ENCODE results near the gene HS6ST1.

The HS6ST1 gene

DNA sequence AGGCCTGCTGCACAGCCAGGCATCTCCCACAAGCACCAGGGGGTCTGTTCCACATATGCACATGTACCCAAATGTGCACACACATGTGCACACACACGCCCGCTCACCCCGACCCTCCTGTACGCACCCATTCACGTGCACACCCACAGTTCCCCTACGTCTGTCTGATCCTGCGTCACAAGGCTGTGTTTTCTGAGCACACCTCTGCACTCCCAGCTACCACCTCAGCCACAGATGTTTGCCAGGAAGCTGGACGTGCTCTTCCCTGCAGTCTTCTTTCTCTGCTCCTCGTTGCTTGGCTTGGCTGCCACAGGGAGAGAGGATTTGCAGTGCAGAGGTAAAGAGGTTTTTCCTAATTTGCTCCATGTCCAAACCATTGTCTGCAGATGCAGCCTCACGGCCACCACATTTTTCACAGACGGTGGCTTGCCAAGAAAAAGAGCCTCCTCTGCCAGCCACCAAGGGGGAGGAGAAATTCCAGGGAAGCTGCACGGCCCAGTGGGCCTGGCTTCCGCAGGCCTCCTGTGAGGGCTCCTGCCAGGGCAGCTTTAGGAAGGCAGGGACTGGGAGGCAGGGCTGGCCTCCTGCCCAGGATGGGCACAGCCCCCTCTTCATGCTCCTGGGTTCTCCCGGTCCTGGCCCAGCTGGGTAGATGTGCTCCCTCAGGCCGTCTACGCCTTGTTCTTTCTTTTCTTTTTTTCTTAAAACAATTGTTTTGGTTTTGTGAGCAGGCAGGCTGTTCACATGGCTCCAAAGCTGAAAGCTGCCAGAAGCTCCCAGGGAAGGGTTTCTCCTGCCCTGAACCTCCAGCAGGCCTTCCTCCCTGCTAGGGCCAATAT lies 29.3 kb upstream of the HS6ST1 start:
- TF ChIP-seq ZNF70 (CRISPR knock-in tag; IDR thresholded peaks at IDR 0.05): peak; percentile 72
- TF ChIP-seq, protein P1, sequence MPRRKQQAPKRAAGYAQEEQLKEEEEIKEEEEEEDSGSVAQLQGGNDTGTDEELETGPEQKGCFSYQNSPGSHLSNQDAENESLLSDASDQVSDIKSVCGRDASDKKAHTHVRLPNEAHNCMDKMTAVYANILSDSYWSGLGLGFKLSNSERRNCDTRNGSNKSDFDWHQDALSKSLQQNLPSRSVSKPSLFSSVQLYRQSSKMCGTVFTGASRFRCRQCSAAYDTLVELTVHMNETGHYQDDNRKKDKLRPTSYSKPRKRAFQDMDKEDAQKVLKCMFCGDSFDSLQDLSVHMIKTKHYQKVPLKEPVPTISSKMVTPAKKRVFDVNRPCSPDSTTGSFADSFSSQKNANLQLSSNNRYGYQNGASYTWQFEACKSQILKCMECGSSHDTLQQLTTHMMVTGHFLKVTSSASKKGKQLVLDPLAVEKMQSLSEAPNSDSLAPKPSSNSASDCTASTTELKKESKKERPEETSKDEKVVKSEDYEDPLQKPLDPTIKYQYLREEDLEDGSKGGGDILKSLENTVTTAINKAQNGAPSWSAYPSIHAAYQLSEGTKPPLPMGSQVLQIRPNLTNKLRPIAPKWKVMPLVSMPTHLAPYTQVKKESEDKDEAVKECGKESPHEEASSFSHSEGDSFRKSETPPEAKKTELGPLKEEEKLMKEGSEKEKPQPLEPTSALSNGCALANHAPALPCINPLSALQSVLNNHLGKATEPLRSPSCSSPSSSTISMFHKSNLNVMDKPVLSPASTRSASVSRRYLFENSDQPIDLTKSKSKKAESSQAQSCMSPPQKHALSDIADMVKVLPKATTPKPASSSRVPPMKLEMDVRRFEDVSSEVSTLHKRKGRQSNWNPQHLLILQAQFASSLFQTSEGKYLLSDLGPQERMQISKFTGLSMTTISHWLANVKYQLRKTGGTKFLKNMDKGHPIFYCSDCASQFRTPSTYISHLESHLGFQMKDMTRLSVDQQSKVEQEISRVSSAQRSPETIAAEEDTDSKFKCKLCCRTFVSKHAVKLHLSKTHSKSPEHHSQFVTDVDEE (CRISPR knock-in tag; IDR thresholded peaks at IDR 0.05): peak; percentile 26; the same call in 1 of the 2 replicates
- TF ChIP-seq ESRRG (CRISPR knock-in tag; IDR thresholded peaks at IDR 0.05): no peak
- ATAC-seq: peak; percentile 93

DNA sequence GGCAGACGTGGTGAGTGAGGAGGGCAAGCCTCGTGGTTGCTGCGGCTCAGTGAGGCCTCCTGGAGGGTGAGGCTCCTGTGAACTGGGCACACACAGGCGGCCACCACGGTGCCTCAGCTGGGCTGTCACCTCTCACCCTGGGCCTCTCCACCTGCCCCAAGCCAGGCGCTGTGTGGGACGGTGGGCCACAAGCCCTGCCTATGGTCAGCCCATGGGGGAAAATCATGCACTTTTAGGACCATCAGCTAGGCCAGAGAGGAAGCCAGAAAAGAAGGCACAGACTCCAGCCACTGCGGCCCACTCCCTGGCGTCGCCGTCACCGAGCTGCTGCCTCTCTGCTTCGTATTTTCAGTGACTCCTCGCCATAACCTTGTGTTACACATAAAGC lies 28.5 kb upstream of the HS6ST1 start:
- no peak for ATAC-seq
- no peak for TF ChIP-seq CSRNP3 (CRISPR knock-in tag; IDR thresholded peaks at IDR 0.05)
- no peak for TF ChIP-seq OSR1 (CRISPR knock-in tag; IDR thresholded peaks at IDR 0.05)
- no peak for TF ChIP-seq CSDC2 (CRISPR knock-in tag; IDR thresholded peaks at IDR 0.05)
- TF ChIP-seq TCF4 (CRISPR knock-in tag; IDR thresholded peaks at IDR 0.05; ENCODE audit: borderline replicate concordance): no peak
- no peak for TF ChIP-seq ZNF8 (CRISPR knock-in tag; IDR thresholded peaks at IDR 0.05)
- no peak for TF ChIP-seq ISL1 (CRISPR knock-in tag; IDR thresholded peaks at IDR 0.05)

GRCh38 chr2:128346291-128347170 lies 27.9 kb upstream of the HS6ST1 start:
- no peak for ATAC-seq
- no peak for TF ChIP-seq ZNF70 (CRISPR knock-in tag; IDR thresholded peaks at IDR 0.05)
- TF ChIP-seq, protein P2, sequence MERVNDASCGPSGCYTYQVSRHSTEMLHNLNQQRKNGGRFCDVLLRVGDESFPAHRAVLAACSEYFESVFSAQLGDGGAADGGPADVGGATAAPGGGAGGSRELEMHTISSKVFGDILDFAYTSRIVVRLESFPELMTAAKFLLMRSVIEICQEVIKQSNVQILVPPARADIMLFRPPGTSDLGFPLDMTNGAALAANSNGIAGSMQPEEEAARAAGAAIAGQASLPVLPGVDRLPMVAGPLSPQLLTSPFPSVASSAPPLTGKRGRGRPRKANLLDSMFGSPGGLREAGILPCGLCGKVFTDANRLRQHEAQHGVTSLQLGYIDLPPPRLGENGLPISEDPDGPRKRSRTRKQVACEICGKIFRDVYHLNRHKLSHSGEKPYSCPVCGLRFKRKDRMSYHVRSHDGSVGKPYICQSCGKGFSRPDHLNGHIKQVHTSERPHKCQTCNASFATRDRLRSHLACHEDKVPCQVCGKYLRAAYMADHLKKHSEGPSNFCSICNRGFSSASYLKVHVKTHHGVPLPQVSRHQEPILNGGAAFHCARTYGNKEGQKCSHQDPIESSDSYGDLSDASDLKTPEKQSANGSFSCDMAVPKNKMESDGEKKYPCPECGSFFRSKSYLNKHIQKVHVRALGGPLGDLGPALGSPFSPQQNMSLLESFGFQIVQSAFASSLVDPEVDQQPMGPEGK (CRISPR knock-in tag; IDR thresholded peaks at IDR 0.05; ENCODE audit: borderline replicate concordance): no peak
- no peak for TF ChIP-seq ARNTL (CRISPR knock-in tag; IDR thresholded peaks at IDR 0.05; ENCODE audit: borderline replicate concordance, low read depth)
- TF ChIP-seq SNAI2 (CRISPR knock-in tag; IDR thresholded peaks at IDR 0.05): no peak
- no peak for TF ChIP-seq ISL1 (CRISPR knock-in tag; IDR thresholded peaks at IDR 0.05)
- no peak for TF ChIP-seq ZNF565 (CRISPR knock-in tag; conservative IDR thresholded peaks at IDR 0.05; ENCODE audit: low read depth)
- no peak for TF ChIP-seq ESRRG (CRISPR knock-in tag; IDR thresholded peaks at IDR 0.05)
- no peak for TF ChIP-seq ZNF8 (CRISPR knock-in tag; IDR thresholded peaks at IDR 0.05)
- no peak for TF ChIP-seq BACH2 (CRISPR knock-in tag; IDR thresholded peaks at IDR 0.05; ENCODE audit: borderline replicate concordance)
- TF ChIP-seq RARB (CRISPR knock-in tag; IDR thresholded peaks at IDR 0.05): no peak
- TF ChIP-seq ZFP3 (CRISPR knock-in tag; IDR thresholded peaks at IDR 0.05): no peak
- no peak for TF ChIP-seq CSRNP3 (CRISPR knock-in tag; IDR thresholded peaks at IDR 0.05)
- TF ChIP-seq ZFP30 (CRISPR knock-in tag; IDR thresholded peaks at IDR 0.05): no peak
- TF ChIP-seq OSR1 (CRISPR knock-in tag; IDR thresholded peaks at IDR 0.05): no peak
- no peak for TF ChIP-seq PPARA (CRISPR knock-in tag; IDR thresholded peaks at IDR 0.05; ENCODE audit: borderline replicate concordance)
- no peak for TF ChIP-seq GLIS3 (CRISPR knock-in tag; IDR thresholded peaks at IDR 0.05)
- TF ChIP-seq ZC3H10 (CRISPR knock-in tag; IDR thresholded peaks at IDR 0.05): no peak
- TF ChIP-seq CSDC2 (CRISPR knock-in tag; IDR thresholded peaks at IDR 0.05): no peak
- TF ChIP-seq TCF4 (CRISPR knock-in tag; IDR thresholded peaks at IDR 0.05; ENCODE audit: borderline replicate concordance): no peak
